Lower leg skin (tissue), 3 donors: ENCODE results near the gene B3GNT5.

Experiments used
- CTCF ChIP-seq, 3 donors: fragments of 450-650 bp; IDR thresholded peaks; one replicate each; pipeline ENCODE4 v1.5.1; 2016; ENCODE audit warnings: antibody characterized with exemption in 3 of 3, mild to moderate bottlenecking in 3 of 3, moderate library complexity in 2 of 3
- POLR2A ChIP-seq, 2 donors: fragments of 450-650 bp; IDR thresholded peaks; one replicate each; pipeline ENCODE4 v1.6.1; 2016 to 2017; ENCODE audit warnings: antibody characterized with exemption in 2 of 2, mild to moderate bottlenecking in 1 of 2, moderate library complexity in 1 of 2

DNA sequence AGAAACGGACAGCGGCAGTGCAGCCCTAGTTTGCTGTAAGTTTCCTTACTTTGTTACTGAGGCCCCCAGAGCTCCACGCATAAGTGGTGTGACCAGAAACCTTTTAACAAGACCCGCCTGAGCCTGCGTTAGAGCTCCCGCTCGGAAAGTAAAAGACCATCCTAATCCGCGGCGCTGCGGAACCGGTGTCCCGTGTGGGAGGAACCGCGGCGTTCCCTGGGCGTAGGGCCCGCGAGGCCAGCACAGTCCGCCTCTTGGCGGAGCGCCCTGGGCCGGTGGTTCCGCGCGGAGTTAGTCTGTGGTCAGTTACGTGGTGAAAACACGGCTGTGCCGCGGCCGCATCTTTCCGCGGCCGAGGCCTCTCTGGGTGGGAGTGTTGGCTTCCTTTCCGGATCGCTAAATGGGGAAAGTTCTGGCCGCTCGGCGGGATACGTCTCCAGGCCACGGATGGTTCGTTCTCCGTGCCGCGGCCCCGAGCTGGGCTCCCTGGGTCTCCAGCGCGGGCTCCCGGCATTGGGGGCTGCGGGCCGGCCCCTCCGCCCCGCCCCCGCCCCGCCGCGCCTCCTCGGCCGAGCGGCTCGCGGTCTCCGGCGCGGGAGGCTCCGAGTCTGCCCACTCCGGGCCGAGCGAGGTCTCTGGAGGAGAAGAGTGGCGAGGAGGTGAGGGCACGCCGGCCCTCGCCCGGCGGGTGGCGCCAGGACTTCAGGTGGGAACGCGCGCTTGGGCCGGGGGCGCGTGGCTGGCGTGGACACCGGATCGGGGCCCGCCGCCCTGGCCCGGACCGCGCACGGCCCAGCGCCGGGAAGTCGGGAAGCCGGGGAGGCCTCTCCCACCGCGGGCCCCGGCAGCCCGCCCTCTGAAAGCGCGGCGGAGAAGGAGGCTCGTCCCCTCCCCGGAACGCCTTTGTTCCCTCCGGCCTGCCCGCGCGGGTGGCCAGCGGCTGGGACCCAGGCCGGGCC lies 754 bp downstream of the B3GNT5 start:
- no peak for TF ChIP-seq CTCF (IDR thresholded peaks at IDR 0.05)
- TF ChIP-seq POLR2A (IDR thresholded peaks at IDR 0.05) = no peak
